Measurements from ENCODE around the gene C2orf80. TPM values are rescaled to one million over a fixed set of nuclear protein-coding genes. Genes with fewer than 3 reads are reported as not detected.

Gene C2orf80
- total RNA-seq, result not detected

GRCh38 chr2:208189810-208190503 lies at the start of gene C2orf80:
Gene C2orf80, minus strand, starts transcription at chr2:208190030. Its CDS starts 3,044 bp downstream, at chr2:208186986.
- WGBS, 2 donors, result 61% methylated on average over 10 of the region's 10 CpGs
- H3K4me3 ChIP-seq (ENCODE audit: low read depth, poor library complexity, severe bottlenecking), result no peak within 1 kb of the TSS
- intact Hi-C loops (cut with DNase I; ENCODE audit: low total_unique reads), result no loop called here
- no peak for DNase-seq (ENCODE audit: low spot score in 2 of 2)
- no peak for TF ChIP-seq POLR2A (IDR thresholded peaks at IDR 0.05)

GRCh38 chr2:208235860-208236259 lies 46.0 kb upstream of the C2orf80 start:
- 66 to 78% methylated on average over 2 of the region's 2 CpGs for WGBS, 2 donors

GRCh38 chr2:208234786-208235185 lies 45.0 kb upstream of the C2orf80 start:
- WGBS, 2 donors, result 89 to 100% methylated on average over 1 of the region's 1 CpG
- TF ChIP-seq CTCF (IDR thresholded peaks at IDR 0.05) (no peak), POLR2A (IDR thresholded peaks at IDR 0.05) (no peak)
- H3K4me3 ChIP-seq (ENCODE audit: low read depth, poor library complexity, severe bottlenecking), result no peak overlapping the region
- no peak for DNase-seq (ENCODE audit: low spot score in 2 of 2)
- intact Hi-C loops (cut with DNase I; ENCODE audit: low total_unique reads), result no loop called here

More at GRCh38 chr2:208235860-208236259, 46.0 kb upstream of the C2orf80 start:
- DNase-seq (ENCODE audit: low spot score in 2 of 2), result no peak
- H3K4me3 ChIP-seq (ENCODE audit: low read depth, poor library complexity, severe bottlenecking), result no peak overlapping the region
- TF ChIP-seq CTCF (IDR thresholded peaks at IDR 0.05) (no peak), POLR2A (IDR thresholded peaks at IDR 0.05) (no peak)
- intact Hi-C loops (cut with DNase I; ENCODE audit: low total_unique reads), result no loop called here

GRCh38 chr2:208228476-208228875 lies 38.6 kb upstream of the C2orf80 start:
- no peak overlapping the region for H3K4me3 ChIP-seq (ENCODE audit: low read depth, poor library complexity, severe bottlenecking)
- TF ChIP-seq POLR2A (IDR thresholded peaks at IDR 0.05), result no peak
- no peak for TF ChIP-seq CTCF (IDR thresholded peaks at IDR 0.05)
- intact Hi-C loops (cut with DNase I; ENCODE audit: low total_unique reads), result no loop called here
- WGBS, 2 donors, result 31 to 79% methylated on average over 1 of the region's 1 CpG
- no peak for DNase-seq (ENCODE audit: low spot score in 2 of 2)

GRCh38 chr2:208227581-208228232 lies 37.9 kb upstream of the C2orf80 start:
- TF ChIP-seq POLR2A (IDR thresholded peaks at IDR 0.05), result no peak
- intact Hi-C loops (cut with DNase I; ENCODE audit: low total_unique reads), result no loop called here
- no peak overlapping the region for H3K4me3 ChIP-seq (ENCODE audit: low read depth, poor library complexity, severe bottlenecking)
- DNase-seq (ENCODE audit: low spot score in 2 of 2), result no peak
- 94% methylated on average over 21 to 24 of the region's 33 CpGs for WGBS, 2 donors

- WGBS, 2 donors, result 91 to 95% methylated on average over 2 of the region's 2 CpGs
- intact Hi-C loops (cut with DNase I; ENCODE audit: low total_unique reads), result no loop called here
- H3K4me3 ChIP-seq (ENCODE audit: low read depth, poor library complexity, severe bottlenecking), result no peak overlapping the region
- DNase-seq (ENCODE audit: low spot score in 2 of 2), result no peak
- no peak for TF ChIP-seq POLR2A (IDR thresholded peaks at IDR 0.05)
- no peak for TF ChIP-seq CTCF (IDR thresholded peaks at IDR 0.05)
These were observed 35.0 kb upstream of the C2orf80 start for GRCh38 chr2:208224802-208225201.
